BLaER1 (cell line): ENCODE results near the gene TEAD1.

ENCODE experiments used
- H3K27ac ChIP-seq: shearing (Covaris generic); formaldehyde crosslinking; 2 replicates; pipeline ENCODE4 v1.8.1; 2022
- H3K27me3 ChIP-seq: shearing (Covaris generic); formaldehyde crosslinking; 2 replicates; pipeline ENCODE4 v1.8.1; 2022
- H3K36me3 ChIP-seq: shearing (Covaris generic); formaldehyde crosslinking; 2 replicates; pipeline ENCODE4 v1.8.1; 2022
- H3K4me1 ChIP-seq: shearing (Covaris generic); formaldehyde crosslinking; 2 replicates; pipeline ENCODE4 v1.8.1; 2022
- H3K4me2 ChIP-seq: shearing (Covaris generic); formaldehyde crosslinking; 2 replicates; pipeline ENCODE4 v1.8.1; 2022
- H3K4me3 ChIP-seq: shearing (Covaris generic); formaldehyde crosslinking; 2 replicates; pipeline ENCODE4 v1.8.1; 2022
- H3K9ac ChIP-seq: shearing (Covaris generic); formaldehyde crosslinking; 2 replicates; pipeline ENCODE4 v1.8.1; 2022
- H3K9me3 ChIP-seq: shearing (Covaris generic); formaldehyde crosslinking; 2 replicates; pipeline ENCODE4 v1.8.1; 2022
- H4K20me1 ChIP-seq: shearing (Covaris generic); formaldehyde crosslinking; 2 replicates; pipeline ENCODE4 v1.8.1; 2022
- Cebpa-rat ChIP-seq: shearing (Covaris generic); IDR thresholded peaks from 2 replicates; pipeline ENCODE4 v1.8.1; 2022

The TEAD1 gene

GRCh38 chr11:12640355-12640754, 33.9 kb upstream of the TEAD1 start:
- H3K27ac ChIP-seq = no peak overlapping the region
- no peak overlapping the region for H3K4me2 ChIP-seq
- H3K4me3 ChIP-seq = no peak overlapping the region
- H3K9me3 ChIP-seq = no peaks in the 10 kb centered on the region
- TF ChIP-seq Cebpa-rat = no peak
- no peaks in the 10 kb centered on the region for H3K36me3 ChIP-seq
- no peaks in the 10 kb centered on the region for H3K27me3 ChIP-seq
- peaks cover 11% of the 10 kb centered on the region for H3K4me1 ChIP-seq
- no peak overlapping the region for H3K9ac ChIP-seq
- no peaks in the 10 kb centered on the region for H4K20me1 ChIP-seq

DNA sequence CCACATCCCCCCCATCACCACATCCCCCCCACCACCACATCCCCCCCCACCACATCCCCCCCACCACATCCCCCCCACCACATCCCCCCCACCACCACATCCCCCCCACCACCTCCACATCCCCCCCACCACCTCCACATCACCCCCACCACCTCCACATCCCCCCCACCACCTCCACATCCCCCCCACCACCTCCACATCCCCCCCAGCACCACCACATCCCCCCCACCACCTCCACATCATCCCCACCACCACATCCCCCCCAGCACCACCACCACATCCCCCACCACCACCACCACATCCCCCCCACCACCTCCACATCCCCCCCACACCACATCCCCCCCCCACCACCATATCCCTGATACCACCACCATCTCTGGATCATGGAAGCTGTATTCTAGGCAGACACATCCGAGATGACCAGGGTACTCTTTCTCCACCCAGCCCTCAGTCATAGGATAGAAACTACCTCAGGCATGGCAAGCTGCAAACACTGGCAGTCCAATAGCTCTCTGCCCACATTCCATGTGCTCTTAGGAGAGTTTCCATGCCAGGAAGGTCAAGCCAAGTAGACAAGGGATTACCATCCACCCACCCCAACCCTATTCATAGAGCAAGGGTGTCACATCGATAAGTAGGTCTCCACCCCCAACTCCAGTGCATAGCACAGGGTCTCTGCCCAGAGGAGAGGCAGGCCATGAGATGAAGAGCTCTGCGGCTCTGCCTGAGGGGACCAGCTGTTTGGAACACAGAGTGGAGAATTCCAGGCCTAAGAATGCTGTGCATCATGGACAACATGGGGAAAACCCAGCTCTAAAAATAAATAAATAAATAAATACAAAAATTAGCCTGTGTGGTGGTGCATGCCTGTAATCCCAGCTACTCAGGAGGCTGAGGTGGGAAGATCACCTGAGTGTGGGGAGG, 33.0 kb upstream of the TEAD1 start:
- H3K4me3 ChIP-seq = no peak overlapping the region
- peaks cover 11% of the 10 kb centered on the region for H3K4me1 ChIP-seq
- TF ChIP-seq Cebpa-rat = no peak
- peak overlapping the region; percentile 30; the same call in 1 of the 2 replicates for H3K4me2 ChIP-seq
- no peaks in the 10 kb centered on the region for H4K20me1 ChIP-seq
- no peaks in the 10 kb centered on the region for H3K9me3 ChIP-seq
- H3K36me3 ChIP-seq = no peaks in the 10 kb centered on the region
- no peak overlapping the region for H3K27ac ChIP-seq
- H3K9ac ChIP-seq = no peak overlapping the region
- no peaks in the 10 kb centered on the region for H3K27me3 ChIP-seq

DNA sequence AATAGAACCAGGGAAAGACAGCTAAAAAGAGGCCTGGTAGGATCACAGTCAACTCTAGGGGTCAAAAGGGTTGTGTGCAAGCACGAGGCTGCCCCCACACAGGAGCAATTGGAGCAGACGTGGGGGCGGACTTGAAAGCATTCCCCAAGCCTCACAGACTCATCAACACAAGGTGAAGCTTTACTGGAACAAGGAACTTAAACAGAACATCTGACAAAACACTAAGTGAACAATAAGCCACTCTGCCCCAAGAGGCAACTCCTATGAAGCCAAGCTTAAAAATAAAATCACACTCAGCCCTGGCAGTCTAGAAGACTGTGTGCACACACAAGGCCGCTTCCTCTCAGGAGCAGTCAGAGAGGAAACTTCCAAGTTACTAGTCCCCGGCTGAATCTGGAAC, 32.2 kb upstream of the TEAD1 start:
- TF ChIP-seq Cebpa-rat = no peak
- Histone ChIP-seq H3K36me3 (no peaks in the 10 kb centered on the region), H3K9ac (no peak overlapping the region)

GRCh38 chr11:12642806-12643428, 31.3 kb upstream of the TEAD1 start:
- no peak overlapping the region for H3K27ac ChIP-seq
- no peaks in the 10 kb centered on the region for H3K27me3 ChIP-seq
- H3K4me2 ChIP-seq = no peak overlapping the region
- no peak for TF ChIP-seq Cebpa-rat
- no peak overlapping the region for H3K4me3 ChIP-seq
- H3K9ac ChIP-seq = no peak overlapping the region
- no peaks in the 10 kb centered on the region for H3K36me3 ChIP-seq
- H3K4me1 ChIP-seq = peaks cover 11% of the 10 kb centered on the region
- no peaks in the 10 kb centered on the region for H3K9me3 ChIP-seq
- no peaks in the 10 kb centered on the region for H4K20me1 ChIP-seq

More for the DNA sequence above, 32.2 kb upstream of the TEAD1 start:
- Histone ChIP-seq H3K9me3 (no peaks in the 10 kb centered on the region), H3K4me3 (no peak overlapping the region), H3K4me1 (peaks cover 11% of the 10 kb centered on the region), H3K27me3 (no peaks in the 10 kb centered on the region), H3K4me2 (peak overlapping the region; percentile 30), H3K27ac (no peak overlapping the region), H4K20me1 (no peaks in the 10 kb centered on the region)

- Histone ChIP-seq H3K9me3 (no peaks in the 10 kb centered on the region), H3K36me3 (no peaks in the 10 kb centered on the region)
- TF ChIP-seq Cebpa-rat = no peak
Observed at GRCh38 chr11:12646478-12646877, 27.7 kb upstream of the TEAD1 start.

GRCh38 chr11:12653729-12654128, 20.5 kb upstream of the TEAD1 start:
- Histone ChIP-seq H3K4me2 (no peak overlapping the region), H3K9ac (no peak overlapping the region), H3K27ac (no peak overlapping the region)

More at GRCh38 chr11:12646478-12646877, 27.7 kb upstream of the TEAD1 start:
- Histone ChIP-seq H3K27ac (no peak overlapping the region), H3K27me3 (no peaks in the 10 kb centered on the region), H3K4me3 (no peak overlapping the region), H3K4me2 (no peak overlapping the region), H4K20me1 (no peaks in the 10 kb centered on the region), H3K4me1 (peaks cover 8% of the 10 kb centered on the region), H3K9ac (no peak overlapping the region)

DNA sequence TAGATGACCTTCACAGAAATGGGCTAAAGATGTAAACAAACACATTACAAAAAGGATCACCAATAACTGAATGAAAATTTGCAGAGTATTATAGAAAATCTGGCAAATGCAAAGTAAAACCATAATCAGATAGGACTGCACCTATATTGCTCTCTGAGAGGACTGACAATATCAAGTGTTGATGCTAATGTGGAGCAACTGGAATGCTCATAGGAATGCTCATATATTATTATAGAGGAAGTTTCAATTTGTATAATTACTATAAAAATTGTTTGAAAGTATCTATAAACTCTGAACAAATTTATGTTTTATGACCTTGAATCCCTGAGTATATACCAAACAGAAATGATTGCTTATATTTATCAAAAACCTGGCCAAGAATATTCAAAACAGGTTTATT, 18.4 kb upstream of the TEAD1 start:
- Histone ChIP-seq H3K4me1 (no peaks in the 10 kb centered on the region), H3K27ac (no peak overlapping the region), H4K20me1 (no peaks in the 10 kb centered on the region), H3K36me3 (no peaks in the 10 kb centered on the region), H3K4me2 (no peak overlapping the region), H3K27me3 (no peaks in the 10 kb centered on the region), H3K9me3 (peaks cover 12% of the 10 kb centered on the region; the same call in 1 of the 2 replicates), H3K4me3 (no peak overlapping the region), H3K9ac (no peak overlapping the region)
- no peak for TF ChIP-seq Cebpa-rat

More at GRCh38 chr11:12653729-12654128, 20.5 kb upstream of the TEAD1 start:
- H3K9me3 ChIP-seq = peaks cover 12% of the 10 kb centered on the region; the same call in 1 of the 2 replicates
- no peak overlapping the region for H3K4me3 ChIP-seq
- no peaks in the 10 kb centered on the region for H3K27me3 ChIP-seq
- TF ChIP-seq Cebpa-rat = no peak
- no peaks in the 10 kb centered on the region for H4K20me1 ChIP-seq
- no peaks in the 10 kb centered on the region for H3K4me1 ChIP-seq
- no peaks in the 10 kb centered on the region for H3K36me3 ChIP-seq

- Histone ChIP-seq H3K4me3 (no peak overlapping the region), H4K20me1 (no peaks in the 10 kb centered on the region), H3K4me1 (no peaks in the 10 kb centered on the region), H3K9me3 (peaks cover 12% of the 10 kb centered on the region; the same call in 1 of the 2 replicates), H3K36me3 (no peaks in the 10 kb centered on the region), H3K27me3 (no peaks in the 10 kb centered on the region), H3K4me2 (no peak overlapping the region), H3K9ac (no peak overlapping the region), H3K27ac (no peak overlapping the region)
- TF ChIP-seq Cebpa-rat = no peak
Observed at GRCh38 chr11:12657336-12657735, 16.9 kb upstream of the TEAD1 start.

- Histone ChIP-seq H3K4me2 (no peak overlapping the region), H3K9me3 (peaks cover 12% of the 10 kb centered on the region; the same call in 1 of the 2 replicates), H3K9ac (no peak overlapping the region), H4K20me1 (no peaks in the 10 kb centered on the region), H3K36me3 (no peaks in the 10 kb centered on the region), H3K4me1 (no peaks in the 10 kb centered on the region), H3K27me3 (no peaks in the 10 kb centered on the region), H3K27ac (no peak overlapping the region), H3K4me3 (no peak overlapping the region)
- TF ChIP-seq Cebpa-rat = no peak
Observed at GRCh38 chr11:12657981-12658380, 16.2 kb upstream of the TEAD1 start.

GRCh38 chr11:12662101-12662689, 12.0 kb upstream of the TEAD1 start:
- Histone ChIP-seq H3K9me3 (no peaks in the 10 kb centered on the region; the same call in 1 of the 2 replicates), H3K9ac (no peak overlapping the region), H3K4me2 (no peak overlapping the region), H3K27ac (no peak overlapping the region), H4K20me1 (no peaks in the 10 kb centered on the region), H3K4me1 (no peaks in the 10 kb centered on the region), H3K4me3 (no peak overlapping the region), H3K36me3 (no peaks in the 10 kb centered on the region), H3K27me3 (no peaks in the 10 kb centered on the region)
- no peak for TF ChIP-seq Cebpa-rat
